ENCODE data around the gene ADSL.
"Not testable (repeated sequence)": the region's sequence is repeated elsewhere in the genome, so short reads cannot be mapped to it uniquely, and the experiment has no call there.

The ADSL gene
- 5.3 to 14.7 (median 9.0) reads per million in 17 experiments for total RNA-seq

GRCh38 chr22:40346185-40347118 is at the start of gene ADSL:
TSS of gene ADSL (plus strand) at chr22:40346500. CDS start at chr22:40346559, 59 bp downstream.
- peak; percentile 88 to 95 (median 92) for DNase-seq

- no peak for DNase-seq
Measured at GRCh38 chr22:40300316-40300715, 46.0 kb upstream of the ADSL start.

GRCh38 chr22:40300884-40301672 is 45.2 kb upstream of the ADSL start:
- DNase-seq = no peak

- no peak for DNase-seq
Measured at GRCh38 chr22:40302149-40302548, 44.2 kb upstream of the ADSL start.

DNA sequence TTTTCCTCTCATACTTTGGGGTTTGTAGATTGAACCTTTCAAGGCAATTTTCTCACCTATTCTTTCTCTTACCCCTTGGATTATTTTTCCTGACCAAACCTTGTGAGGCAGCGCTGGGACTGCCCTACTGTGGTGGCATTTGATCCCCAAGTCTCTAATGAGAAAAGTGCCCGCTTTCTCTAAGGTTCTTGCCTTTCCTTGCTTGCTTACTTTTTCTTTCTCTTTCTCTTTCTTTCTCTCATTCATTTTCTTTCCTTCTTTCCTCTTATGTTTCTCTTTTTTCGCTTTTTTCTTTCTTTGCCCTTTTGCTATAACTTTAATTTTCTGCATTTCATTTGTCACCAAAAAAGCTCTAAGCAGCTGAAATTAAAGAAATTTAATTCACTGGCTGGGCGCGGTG is 40.7 kb upstream of the ADSL start:
- DNase-seq = no peak

DNA sequence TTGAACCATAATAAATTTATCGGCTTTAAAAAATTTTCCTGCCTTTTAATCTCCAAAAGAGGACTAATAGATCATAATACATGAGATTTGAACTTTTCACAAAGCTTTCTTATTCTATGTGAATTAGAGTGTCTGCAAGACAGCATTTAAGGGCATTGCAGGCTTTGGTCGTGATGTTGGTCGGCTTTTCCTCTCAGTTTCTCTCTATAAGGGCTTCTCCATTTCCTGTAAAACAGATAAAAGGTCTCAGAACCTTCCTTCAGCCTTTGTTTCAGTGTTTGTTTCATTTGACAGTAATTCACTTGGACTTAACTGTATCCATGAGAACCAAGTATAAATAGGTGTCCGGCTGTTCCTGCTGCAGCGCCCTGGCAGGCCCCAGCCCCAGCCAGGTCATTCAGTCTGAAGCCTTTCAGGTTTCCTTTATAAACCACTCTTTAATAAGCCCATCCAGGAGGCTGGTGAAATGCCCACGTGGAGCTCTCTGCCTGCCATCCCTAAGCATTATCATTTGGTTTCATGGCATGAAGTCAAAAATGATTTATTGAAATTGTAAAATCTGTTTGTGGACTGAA is 37.2 kb upstream of the ADSL start:
- DNase-seq = no peak

GRCh38 chr22:40309631-40310030 is 36.7 kb upstream of the ADSL start:
- no peak for DNase-seq

- DNase-seq = no peak
Measured at GRCh38 chr22:40310081-40310767, 36.1 kb upstream of the ADSL start.

DNA sequence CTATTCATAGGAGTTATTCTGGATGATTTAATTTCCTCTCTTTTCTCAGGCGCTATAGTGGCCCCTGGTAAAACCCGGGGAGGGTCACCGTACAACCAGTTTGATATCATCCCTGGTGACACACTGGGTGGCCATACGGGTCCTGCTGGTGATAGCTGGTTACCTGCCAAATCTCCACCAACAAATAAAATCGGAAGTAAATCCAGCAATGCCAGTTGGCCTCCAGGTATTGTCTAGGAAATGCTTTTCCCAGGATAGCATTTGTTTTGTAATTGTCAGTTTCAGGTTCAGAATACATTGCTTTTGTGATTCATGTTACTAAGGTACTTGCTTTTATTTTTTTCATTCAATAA is 35.6 kb upstream of the ADSL start:
- no peak for DNase-seq

GRCh38 chr22:40311646-40312045 is 34.7 kb upstream of the ADSL start:
- not testable (repeated sequence) for DNase-seq

- DNase-seq = no peak
Measured at GRCh38 chr22:40312050-40312449, 34.2 kb upstream of the ADSL start.

- DNase-seq = peak; percentile 74 to 89 (median 77)
Measured at GRCh38 chr22:40313007-40313406, 33.3 kb upstream of the ADSL start.

DNA sequence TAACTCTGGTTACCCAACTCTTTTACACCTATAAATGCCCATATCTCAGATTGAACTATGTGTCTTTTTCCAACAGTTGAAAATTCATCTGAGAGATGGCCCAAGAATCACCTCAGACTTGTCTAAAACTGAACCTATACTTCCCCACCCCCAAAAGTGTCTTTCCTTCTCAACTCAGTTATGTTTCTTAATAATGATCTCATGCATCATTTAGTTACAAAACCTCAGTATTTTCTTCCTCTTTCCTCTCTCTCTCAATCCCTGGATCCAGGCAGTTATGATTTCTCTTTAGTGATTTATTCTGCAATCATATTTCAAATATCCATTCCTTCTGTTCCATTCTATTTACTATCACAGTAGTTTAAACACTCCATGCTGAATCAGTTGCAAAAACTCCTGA is 32.3 kb upstream of the ADSL start:
- peak in 3 of 4 experiments; percentile 16 to 52 (median 51) for DNase-seq

DNA sequence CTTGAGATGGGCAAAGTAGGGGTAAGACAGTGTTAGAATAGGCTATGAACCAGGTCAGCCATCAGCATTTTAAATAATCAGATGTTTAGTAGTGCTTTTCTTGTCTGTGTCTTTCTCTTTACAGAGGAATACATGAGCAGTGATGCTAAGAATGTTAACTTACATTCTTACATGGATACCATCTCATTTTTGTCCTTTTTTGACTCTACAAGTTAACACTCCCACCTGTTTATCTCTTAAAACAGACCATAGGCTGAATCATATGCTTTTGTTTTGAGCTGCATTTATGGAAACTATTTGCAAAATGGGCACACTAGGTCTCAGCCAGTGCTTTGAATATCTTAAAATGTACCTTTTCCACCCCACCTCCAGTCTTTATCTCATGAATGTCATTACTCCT is 25.6 kb upstream of the ADSL start:
- DNase-seq = no peak

DNA sequence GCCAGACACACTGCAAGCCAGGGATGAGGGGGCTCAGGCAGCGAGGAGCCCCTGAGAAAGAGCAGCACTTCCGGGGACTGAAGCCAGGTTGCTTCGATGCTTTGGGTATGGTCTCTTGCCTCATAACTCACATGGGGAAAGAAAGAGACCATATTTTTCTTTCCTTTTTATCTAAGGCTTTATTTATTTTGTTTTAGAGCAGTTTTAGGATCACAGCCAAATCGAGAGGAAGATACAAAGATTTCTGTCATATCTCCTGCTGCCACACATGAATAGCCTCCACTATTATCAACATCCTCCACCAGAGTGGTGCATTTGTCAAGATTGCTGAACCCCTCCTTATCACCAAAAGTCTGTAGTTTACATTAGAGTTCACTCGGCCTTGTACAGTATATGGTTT is 24.3 kb upstream of the ADSL start:
- DNase-seq = no peak

DNA sequence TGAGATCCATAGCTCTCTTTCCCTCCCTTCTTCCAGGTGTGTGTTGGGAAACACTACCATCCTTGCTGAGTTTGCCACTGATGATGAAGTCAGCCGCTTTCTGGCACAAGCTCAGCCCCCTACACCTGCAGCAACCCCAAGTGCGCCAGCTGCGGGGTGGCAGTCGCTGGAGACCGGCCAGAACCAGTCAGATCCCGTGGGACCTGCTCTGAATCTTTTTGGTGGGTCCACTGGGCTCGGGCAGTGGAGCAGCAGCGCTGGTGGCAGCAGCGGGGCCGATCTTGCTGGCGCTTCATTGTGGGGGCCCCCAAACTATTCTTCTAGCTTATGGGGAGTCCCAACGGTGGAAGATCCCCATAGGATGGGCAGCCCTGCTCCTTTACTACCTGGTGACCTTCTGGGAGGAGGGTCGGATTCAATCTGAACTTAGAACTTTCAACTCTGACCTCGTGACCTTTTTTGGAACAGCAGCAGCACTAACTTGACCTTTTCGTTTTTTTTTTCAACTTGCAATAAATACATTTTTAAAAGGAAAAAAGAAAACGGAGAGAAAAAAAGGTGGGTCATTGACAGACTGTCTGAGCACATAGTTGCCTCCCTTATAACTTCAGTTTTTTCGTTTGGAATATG is 23.4 kb upstream of the ADSL start:
- DNase-seq = no peak

GRCh38 chr22:40323681-40324171 is 22.6 kb upstream of the ADSL start:
- DNase-seq = no peak

DNA sequence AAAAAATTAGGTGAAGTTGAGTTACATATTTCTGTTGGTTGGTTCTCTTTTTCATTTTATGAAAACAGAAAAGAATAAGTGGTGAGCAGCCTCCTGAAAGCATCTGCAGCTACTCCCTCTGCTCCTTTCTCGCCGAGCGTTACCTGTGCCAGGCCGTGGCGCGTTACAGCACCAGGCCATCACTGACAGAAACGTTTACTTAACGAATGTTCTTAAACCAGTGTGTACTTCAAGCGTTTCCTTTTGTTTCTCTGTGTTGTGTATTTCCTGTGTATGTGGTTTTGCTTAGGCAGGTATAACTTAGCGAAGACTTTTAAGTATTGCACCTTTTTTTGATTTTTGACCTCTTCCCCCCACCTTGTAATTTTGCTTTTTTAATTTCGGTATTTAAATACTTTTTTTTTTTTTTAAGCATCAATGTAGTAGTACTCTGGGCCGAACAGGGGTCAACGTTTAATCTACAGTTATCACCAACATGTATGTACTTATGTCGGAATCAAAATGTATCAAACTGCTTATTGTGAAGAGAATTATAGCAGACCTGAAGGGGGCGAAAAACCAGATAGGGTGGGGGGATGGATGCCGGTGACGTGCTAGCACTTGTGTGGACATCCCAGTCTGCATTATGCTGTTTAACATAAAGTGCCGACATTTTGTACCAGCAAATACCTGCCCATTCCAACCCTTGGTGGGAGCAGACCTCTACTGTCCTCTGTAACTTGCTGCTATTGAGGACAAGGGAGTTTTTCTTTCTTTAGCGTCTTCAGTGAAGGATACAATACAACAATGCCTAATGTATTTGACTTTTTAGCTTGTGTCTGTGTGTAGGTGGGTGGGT is 21.6 kb upstream of the ADSL start:
- DNase-seq = no peak

DNA sequence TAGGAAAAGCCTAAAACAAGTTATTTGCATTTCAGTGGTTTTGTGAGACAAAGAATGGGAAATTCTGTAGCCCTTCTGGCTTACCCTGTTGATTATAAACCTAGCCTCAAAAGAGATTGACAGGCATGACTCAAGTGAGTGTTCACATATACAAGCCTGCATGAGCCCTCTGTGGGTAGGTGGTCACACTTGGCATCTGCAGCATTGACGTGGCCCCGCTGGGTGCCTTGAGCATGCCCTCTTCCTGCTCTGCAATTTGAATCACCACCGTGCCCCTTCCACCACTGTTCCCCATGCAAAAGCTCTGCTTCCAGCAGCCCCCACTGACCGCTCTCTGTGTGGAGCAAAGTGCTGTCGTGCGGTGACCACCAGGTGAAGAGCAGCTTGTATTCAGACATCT is 21.0 kb upstream of the ADSL start:
- DNase-seq = no peak

DNA sequence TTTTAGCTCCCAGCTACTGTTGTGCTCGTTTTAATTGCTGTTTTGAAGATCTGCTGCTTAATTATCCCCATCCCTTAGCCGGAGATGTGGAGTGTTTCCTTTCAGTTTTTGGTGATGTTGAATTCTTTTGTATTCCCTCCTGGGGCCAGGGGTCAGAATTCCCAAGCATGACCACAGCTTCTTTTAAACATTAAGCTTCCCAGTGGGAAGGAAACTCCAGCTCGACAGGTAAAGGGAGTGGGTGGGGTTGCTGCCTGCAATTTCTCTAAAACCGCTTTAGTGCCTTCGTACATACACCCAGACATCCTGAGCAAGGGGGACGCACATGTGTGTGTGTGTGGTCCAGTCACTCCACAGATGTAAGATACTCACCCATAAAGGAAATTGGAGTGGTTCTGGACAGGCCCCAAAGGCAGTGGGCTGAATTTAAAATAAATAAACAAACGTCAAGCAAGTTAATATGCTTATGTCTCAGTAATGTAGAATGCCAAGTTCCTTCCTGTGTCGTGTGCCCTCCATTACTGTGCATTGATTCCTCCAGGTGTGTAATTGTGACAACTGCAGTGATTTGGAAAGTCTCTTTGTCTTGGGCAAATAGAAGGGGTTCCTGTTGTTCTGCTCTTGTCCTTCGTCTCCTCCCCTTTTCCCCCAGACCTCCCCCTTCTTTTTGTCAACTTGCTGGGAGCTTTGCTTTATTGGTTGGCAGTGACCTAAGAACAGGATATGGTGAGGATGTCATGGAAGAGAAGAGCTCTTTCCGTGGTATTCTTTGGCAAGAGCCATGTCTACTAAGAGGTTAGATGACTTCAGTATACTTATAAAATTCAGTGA is 19.2 kb upstream of the ADSL start:
- no peak for DNase-seq
